HepG2 (cell line): Measurements from ENCODE around the gene CHD9. TPM values are rescaled to one million over a fixed set of nuclear protein-coding genes. Genes with fewer than 3 reads are reported as not detected.

ENCODE experiments used
- ATAC-seq: fragments of 200-7000 bp; cut with Tn5 transposase; 3 replicates; pipeline ENCODE4 v1.9.1; 2020; ENCODE audit warnings: mild to moderate bottlenecking, moderate library complexity
- BruUV-seq: library from RNA; stranded (reverse); fragments of 400-500 nt; replicated peaks from 2 replicates; lab custom pipeline; 2021; lab: Mats Ljungman, UMichigan
- CTCF ChIA-PET: fragments of 300-600 bp; formaldehyde crosslinking; extraction: SDS; loops from one replicate; lab custom pipeline; 2021; ENCODE audit warnings: low total read pairs, inconsistent platforms, low intra/inter-chr PET ratio; lab: Yijun Ruan, JAX
- POLR2A ChIA-PET: fragments of 350-600 bp; sonication (Branson Sonifier 250); formaldehyde crosslinking; loops from one replicate; lab custom pipeline; 2020; ENCODE audit warnings: antibody characterized with exemption, inconsistent platforms; lab: Yijun Ruan, JAX
- DNase-seq: peaks from one replicate; pipeline ENCODE4 v3.0.0-alpha.2; 2015; ENCODE audit warnings: low spot score
- FAIRE-seq: peaks from 3 replicates; lab custom pipeline; 2011; peaks lifted over from hg19 to GRCh38; lab: Jason Lieb, UNC
- H2AFZ ChIP-seq: one replicate; pipeline ENCODE4 v1.6.1; 2011; ENCODE audit warnings: low read length, inconsistent platforms
- H3K27ac ChIP-seq: fragments of 300-600 bp; 3 replicates; pipeline ENCODE4 v1.8.0; 2011; ENCODE audit warnings: mixed run types, mild to moderate bottlenecking, mixed read lengths, low read length, inconsistent platforms; ENCODE audit not compliant: insufficient read depth; ENCODE audit errors: extremely low read length
- H3K27me3 ChIP-seq, 2 experiments: fragments of 200-600 bp in 1 of 2; 2 replicates in 1 of 2; 3 replicates in 1 of 2; pipeline versions ENCODE4 v1.6.0 to v1.8.0; 2011; ENCODE audit warnings: low read length in 2 of 2, mild to moderate bottlenecking in 2 of 2, moderate library complexity in 2 of 2, inconsistent platforms in 1 of 2; ENCODE audit not compliant: insufficient read depth in 2 of 2, control insufficient read depth in 1 of 2
- H3K36me3 ChIP-seq, 2 experiments: fragments of 200-600 bp in 1 of 2; replicated peaks in 1 of 2; 2 replicates in 1 of 2; 3 replicates in 1 of 2; pipeline versions ENCODE4 v1.5.1 to v1.8.0; 2011; ENCODE audit warnings: low read length in 2 of 2, inconsistent platforms in 1 of 2; ENCODE audit not compliant: insufficient read depth in 2 of 2, control insufficient read depth in 1 of 2
- H3K4me1 ChIP-seq: 2 replicates; pipeline ENCODE4 v1.5.1; 2012; ENCODE audit warnings: low read length, inconsistent platforms; ENCODE audit not compliant: insufficient read depth
- H3K4me2 ChIP-seq: 2 replicates; pipeline ENCODE4 v1.6.0; 2011; ENCODE audit warnings: low read depth, low read length, inconsistent platforms
- H3K4me3 ChIP-seq, 3 experiments: fragments of 200-600 bp in 1 of 3; sonication (generic), shearing (Covaris generic) in 1 of 3; replicated peaks in 1 of 3; 2 replicates each; pipeline ENCODE4 v1.5.1; 2011 to 2016; ENCODE audit warnings: low read length in 3 of 3, inconsistent platforms in 2 of 3, low read depth in 2 of 3, mild to moderate bottlenecking in 2 of 3, control low read depth in 1 of 3, mixed read lengths in 1 of 3; ENCODE audit not compliant: insufficient read depth in 1 of 3
- H3K79me2 ChIP-seq: one replicate; pipeline ENCODE4 v1.6.1; 2011; ENCODE audit warnings: low read length, inconsistent platforms; ENCODE audit not compliant: insufficient read depth
- H3K9ac ChIP-seq: 2 replicates; pipeline ENCODE4 v1.6.0; 2011; ENCODE audit warnings: mild to moderate bottlenecking, low read depth, low read length, inconsistent platforms; ENCODE audit not compliant: insufficient read depth
- H3K9me3 ChIP-seq: 2 replicates; pipeline ENCODE4 v1.5.1; 2012; ENCODE audit warnings: mild to moderate bottlenecking, low read length
- H4K20me1 ChIP-seq: 2 replicates; pipeline ENCODE4 v1.6.0; 2011; ENCODE audit warnings: inconsistent platforms, mild to moderate bottlenecking, low read length, moderate library complexity; ENCODE audit not compliant: insufficient read depth
- CBX2 ChIP-seq, 2 experiments: fragments of 200-600 bp in 1 of 2; sonication (generic); formaldehyde crosslinking in 1 of 2; IDR thresholded peaks; 2 replicates each; pipeline versions ENCODE4 v1.7.0 to v1.8.1; 2018 to 2022; ENCODE audit warnings: low read depth in 2 of 2, low read length in 1 of 2, mild to moderate bottlenecking in 1 of 2, missing genetic modification reagents in 1 of 2
- GFI1 ChIP-seq: sonication (generic); formaldehyde crosslinking; IDR thresholded peaks from 2 replicates; pipeline ENCODE4 v1.5.0; 2020; ENCODE audit warnings: missing genetic modification reagents, mild to moderate bottlenecking, borderline replicate concordance
- NFE2L2 ChIP-seq: fragments of 150-350 bp; IDR thresholded peaks from 2 replicates; pipeline ENCODE4 v1.6.1; 2014; ENCODE audit warnings: low read length
- NFRKB ChIP-seq: fragments of 450-650 bp; IDR thresholded peaks from 2 replicates; pipeline ENCODE4 v1.6.1; 2017
- POLR2AphosphoS5 ChIP-seq: IDR thresholded peaks from 2 replicates; pipeline ENCODE4 v1.6.1; 2012; ENCODE audit warnings: low read depth, low read length
- PREB ChIP-seq: sonication (generic); formaldehyde crosslinking; IDR thresholded peaks from 2 replicates; pipeline ENCODE4 v1.4.0; 2020; ENCODE audit warnings: missing genetic modification reagents
- SMAD3 ChIP-seq: sonication (generic); formaldehyde crosslinking; IDR thresholded peaks from 2 replicates; pipeline ENCODE4 v1.4.0; 2020; ENCODE audit warnings: missing genetic modification reagents
- ZFP36 ChIP-seq: fragments of 150-350 bp; IDR thresholded peaks from 2 replicates; pipeline ENCODE4 v1.6.1; 2018; ENCODE audit warnings: borderline replicate concordance, low read length, low read depth; ENCODE audit not compliant: partially characterized antibody
- ZNF180 ChIP-seq: sonication (generic); formaldehyde crosslinking; IDR thresholded peaks from 2 replicates; pipeline ENCODE4 v1.4.0; 2020; ENCODE audit warnings: low read depth, missing genetic modification reagents, borderline replicate concordance
- ZNF260 ChIP-seq: sonication (generic); formaldehyde crosslinking; IDR thresholded peaks from 2 replicates; pipeline ENCODE4 v1.4.0; 2020; ENCODE audit warnings: missing genetic modification reagents, low read depth, mild to moderate bottlenecking, borderline replicate concordance
- ZNF331 ChIP-seq: sonication (generic); formaldehyde crosslinking; IDR thresholded peaks from 2 replicates; pipeline ENCODE4 v1.4.0; 2020; ENCODE audit warnings: missing genetic modification reagents
- ZNF558 ChIP-seq: sonication (generic); formaldehyde crosslinking; IDR thresholded peaks from 2 replicates; pipeline ENCODE4 v1.9.0; 2022; ENCODE audit warnings: mild to moderate bottlenecking, missing genetic modification reagents, borderline replicate concordance
- ZNF597 ChIP-seq: sonication (generic); formaldehyde crosslinking; IDR thresholded peaks from 2 replicates; pipeline ENCODE4 v1.5.0; 2020; ENCODE audit warnings: missing genetic modification reagents
- ZNF710 ChIP-seq: sonication (generic); formaldehyde crosslinking; IDR thresholded peaks from 2 replicates; pipeline ENCODE4 v1.5.0; 2020; ENCODE audit warnings: mild to moderate bottlenecking, missing genetic modification reagents, borderline replicate concordance
- ZNF713 ChIP-seq: sonication (generic); formaldehyde crosslinking; IDR thresholded peaks from 2 replicates; pipeline ENCODE4 v1.4.0; 2020; ENCODE audit warnings: mild to moderate bottlenecking, missing genetic modification reagents
- ZSCAN25 ChIP-seq: sonication (generic); formaldehyde crosslinking; IDR thresholded peaks from 2 replicates; pipeline ENCODE4 v1.8.0; 2022; ENCODE audit warnings: mild to moderate bottlenecking, missing genetic modification reagents
- WGBS: methylation state at CpG from one replicate; pipeline ENCODE4 v1.1.6; 2017; ENCODE audit warnings: low lambda C conversion rate; 5-methylcytosine and 5-hydroxymethylcytosine counted together
- in situ Hi-C: cut with HindIII; loops from 2 replicates; pipeline ENCODE4 v1.10.0; 2017; ENCODE audit warnings: low pct_unique_long_range_greater_than_20kb; ENCODE audit not compliant: extremely low pct_ligation_motif_present
- intact Hi-C: fragments of 100-400 bp; cut with micrococcal nuclease; formaldehyde crosslinking; loops from one replicate; pipeline ENCODE4 v1.10.0; 2022; ENCODE audit not compliant: unreplicated experiment
- polyA plus RNA-seq, 8 experiments: library from polyadenylated mRNA; depleted of rRNA in 3 of 8; stranded (reverse) in 7 of 8; unstranded in 1 of 8; fragments of >200 nt; fragmentation: Illumina TruSeq in 4 of 8; extraction: Trizol in 4 of 8; gene quantifications; 2 replicates each; pipeline versions ENCODE4 v1.2.1 to v1.2.3, GENCODE V29; 2011 to 2016; ENCODE audit warnings: low read depth in 4 of 8, missing spikeins in 1 of 8, mixed read lengths in 1 of 8; ENCODE audit not compliant: insufficient read depth in 1 of 8
- total RNA-seq, 5 experiments: library from RNA; depleted of rRNA; stranded (reverse); fragments of >200 nt; fragmentation: Illumina TruSeq; extraction: Trizol; gene quantifications; 2 replicates each; pipeline ENCODE4 v1.2.3, GENCODE V29; 2016; ENCODE audit warnings: low read depth in 1 of 5
- TF ChIP-seq, protein P1 (sequence below): sonication (generic); formaldehyde crosslinking; IDR thresholded peaks from 2 replicates; pipeline ENCODE4 v1.4.0; 2020; ENCODE audit warnings: missing genetic modification reagents

Gene CHD9
- total and polyA plus RNA-seq, 2 of the 13 experiments (the other 11 are each of a cell fraction or from before 2014, with no cell fraction given) = 23.4 to 27.7 TPM

- no peaks in the 10 kb centered on the region for H3K79me2 ChIP-seq
- peaks cover 0 to 4% of the 10 kb centered on the region in 2 experiments; a peak in 1 of 5 replicates for H3K27me3 ChIP-seq
- H4K20me1 ChIP-seq = no peaks in the 10 kb centered on the region
- in situ Hi-C loops = no loop called here
- no peaks in the 10 kb centered on the region for H3K36me3 ChIP-seq
- H3K4me1 ChIP-seq = peaks cover 77% of the 10 kb centered on the region
- peak; percentile 83 for ATAC-seq
- CTCF ChIA-PET = no interaction called here
- no TSS peak for BruUV-seq
- intact Hi-C loops = no loop called here
- no peak overlapping the region for H3K9ac ChIP-seq
- H3K4me3 ChIP-seq = peak overlapping the region in 2 of 3 experiments; percentile 19 to 51; a peak in 2 of 6 replicates
- POLR2A ChIA-PET = interaction anchor here (0.7 to 1.2 kb wide), 3 partner anchors 51 to 500 kb away, joined by 3 read pairs; no protein-coding TSS in a partner anchor
- H2AFZ ChIP-seq = no peak overlapping the region
- no peaks in the 10 kb centered on the region for H3K9me3 ChIP-seq
- H3K27ac ChIP-seq = peak overlapping the region; percentile 52
- H3K4me2 ChIP-seq = peak overlapping the region; percentile 86
- WGBS = 8% methylated on average over 4 of the region's 4 CpGs
- FAIRE-seq = no peak
- DNase-seq = peak; percentile 86
- TF ChIP-seq ZNF597 (CRISPR knock-in tag) = no peak
- no peak for TF ChIP-seq PREB (CRISPR knock-in tag)
- peak; percentile 48; the same call in 1 of the 2 replicates for TF ChIP-seq ZNF710 (CRISPR knock-in tag)
- no peak for TF ChIP-seq NFRKB
- no peak for TF ChIP-seq ZNF713
- no peak for TF ChIP-seq POLR2AphosphoS5
- TF ChIP-seq ZNF260 (CRISPR knock-in tag) = no peak
- TF ChIP-seq CBX2 (IDR thresholded peaks at IDR 0.05; ENCODE audit: low read depth, low read length) = no peak
- TF ChIP-seq CBX2 (CRISPR knock-in tag; IDR thresholded peaks at IDR 0.05; ENCODE audit: low read depth) = no peak
- TF ChIP-seq SMAD3 = no peak
- TF ChIP-seq NFE2L2 = no peak
- no peak for TF ChIP-seq ZFP36
- TF ChIP-seq ZNF331 (CRISPR knock-in tag) = no peak
- TF ChIP-seq ZNF180 = no peak
- TF ChIP-seq ZSCAN25 (CRISPR knock-in tag) = no peak
- TF ChIP-seq GFI1 (CRISPR knock-in tag) = no peak
- no peak for TF ChIP-seq ZNF558
- TF ChIP-seq, protein P1, sequence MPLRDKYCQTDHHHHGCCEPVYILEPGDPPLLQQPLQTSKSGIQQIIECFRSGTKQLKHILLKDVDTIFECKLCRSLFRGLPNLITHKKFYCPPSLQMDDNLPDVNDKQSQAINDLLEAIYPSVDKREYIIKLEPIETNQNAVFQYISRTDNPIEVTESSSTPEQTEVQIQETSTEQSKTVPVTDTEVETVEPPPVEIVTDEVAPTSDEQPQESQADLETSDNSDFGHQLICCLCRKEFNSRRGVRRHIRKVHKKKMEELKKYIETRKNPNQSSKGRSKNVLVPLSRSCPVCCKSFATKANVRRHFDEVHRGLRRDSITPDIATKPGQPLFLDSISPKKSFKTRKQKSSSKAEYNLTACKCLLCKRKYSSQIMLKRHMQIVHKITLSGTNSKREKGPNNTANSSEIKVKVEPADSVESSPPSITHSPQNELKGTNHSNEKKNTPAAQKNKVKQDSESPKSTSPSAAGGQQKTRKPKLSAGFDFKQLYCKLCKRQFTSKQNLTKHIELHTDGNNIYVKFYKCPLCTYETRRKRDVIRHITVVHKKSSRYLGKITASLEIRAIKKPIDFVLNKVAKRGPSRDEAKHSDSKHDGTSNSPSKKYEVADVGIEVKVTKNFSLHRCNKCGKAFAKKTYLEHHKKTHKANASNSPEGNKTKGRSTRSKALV (CRISPR knock-in tag) = peak; percentile 34; the same call in 1 of the 2 replicates
Measured at GRCh38 chr16:53048139-53048915, 6.5 kb upstream of the CHD9 start.
